Left renal cortex interstitium (tissue), 4 donors: ENCODE measurements around the gene KIF12. TPM values are rescaled to one million over a fixed set of nuclear protein-coding genes. Genes with fewer than 3 reads are reported as not detected.

ENCODE experiments used
- DNase-seq, 4 donors: peaks; one replicate each; pipeline ENCODE4 v3.0.0-alpha.2; 2013; ENCODE audit warnings: low read depth in 4 of 4, low spot score in 2 of 4, missing footprints in 1 of 4
- polyA plus RNA-seq, 4 donors: library from polyadenylated mRNA; unstranded; fragments of 120-200 nt; gene quantifications; one replicate each; pipeline ENCODE4 v1.2.1, GENCODE V29; 2013; ENCODE audit not compliant: insufficient read length in 4 of 4

The KIF12 gene
- polyA plus RNA-seq, 4 donors: 143 to 253 (median 198) TPM

- no peak for DNase-seq
Measured at GRCh38 chr9:114124138-114124537, 25.0 kb upstream of the KIF12 start.

GRCh38 chr9:114123031-114123977, 24.2 kb upstream of the KIF12 start:
- no peak for DNase-seq

- DNase-seq: no peak
Measured at GRCh38 chr9:114122136-114123027, 23.3 kb upstream of the KIF12 start.

DNA sequence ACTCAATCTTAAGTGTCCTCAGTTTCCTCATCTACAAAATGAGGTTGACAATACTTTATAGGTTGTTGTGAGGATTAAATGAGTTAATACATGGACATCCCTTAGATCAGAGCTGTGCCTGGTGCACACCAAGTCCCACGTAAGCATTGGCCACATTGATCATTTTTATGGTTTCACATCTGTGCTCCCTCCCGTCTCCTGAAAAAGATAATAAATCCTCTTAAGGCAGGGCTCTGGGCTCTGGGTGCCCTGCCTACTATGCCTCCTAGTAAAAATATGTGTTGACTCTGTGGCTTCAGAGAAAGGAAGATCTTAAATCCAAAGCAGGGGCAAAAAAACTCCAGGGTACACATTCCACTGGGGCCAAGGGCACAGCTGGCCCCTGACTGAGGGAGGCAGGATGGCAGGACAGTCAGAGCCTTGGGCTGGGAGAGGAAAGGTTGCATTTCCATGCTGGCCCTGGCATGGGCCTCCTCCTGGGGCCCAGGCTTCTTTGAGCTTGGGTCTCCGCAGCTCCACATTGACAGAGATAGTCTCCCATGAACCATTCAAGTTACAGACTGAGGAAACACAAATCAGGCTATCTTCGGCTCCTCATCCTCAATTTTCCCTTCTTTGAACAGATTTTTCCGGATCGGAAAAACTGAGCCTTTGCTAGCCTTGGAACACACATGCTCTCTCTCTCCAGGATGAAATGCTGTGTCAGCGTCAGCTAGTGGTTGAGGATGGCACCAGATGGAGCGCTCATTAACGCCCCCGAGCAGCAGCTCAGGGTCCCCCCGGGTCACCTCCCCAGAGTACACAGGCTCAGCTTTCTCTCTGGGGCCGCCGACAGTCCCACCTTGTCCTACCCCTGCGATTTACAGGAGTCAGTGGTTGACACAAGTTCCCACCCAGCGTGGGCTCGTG, 22.4 kb upstream of the KIF12 start:
- no peak for DNase-seq

GRCh38 chr9:114120192-114121014, 21.3 kb upstream of the KIF12 start:
- no peak for DNase-seq

GRCh38 chr9:114119242-114120191, 20.4 kb upstream of the KIF12 start:
- no peak for DNase-seq

DNA sequence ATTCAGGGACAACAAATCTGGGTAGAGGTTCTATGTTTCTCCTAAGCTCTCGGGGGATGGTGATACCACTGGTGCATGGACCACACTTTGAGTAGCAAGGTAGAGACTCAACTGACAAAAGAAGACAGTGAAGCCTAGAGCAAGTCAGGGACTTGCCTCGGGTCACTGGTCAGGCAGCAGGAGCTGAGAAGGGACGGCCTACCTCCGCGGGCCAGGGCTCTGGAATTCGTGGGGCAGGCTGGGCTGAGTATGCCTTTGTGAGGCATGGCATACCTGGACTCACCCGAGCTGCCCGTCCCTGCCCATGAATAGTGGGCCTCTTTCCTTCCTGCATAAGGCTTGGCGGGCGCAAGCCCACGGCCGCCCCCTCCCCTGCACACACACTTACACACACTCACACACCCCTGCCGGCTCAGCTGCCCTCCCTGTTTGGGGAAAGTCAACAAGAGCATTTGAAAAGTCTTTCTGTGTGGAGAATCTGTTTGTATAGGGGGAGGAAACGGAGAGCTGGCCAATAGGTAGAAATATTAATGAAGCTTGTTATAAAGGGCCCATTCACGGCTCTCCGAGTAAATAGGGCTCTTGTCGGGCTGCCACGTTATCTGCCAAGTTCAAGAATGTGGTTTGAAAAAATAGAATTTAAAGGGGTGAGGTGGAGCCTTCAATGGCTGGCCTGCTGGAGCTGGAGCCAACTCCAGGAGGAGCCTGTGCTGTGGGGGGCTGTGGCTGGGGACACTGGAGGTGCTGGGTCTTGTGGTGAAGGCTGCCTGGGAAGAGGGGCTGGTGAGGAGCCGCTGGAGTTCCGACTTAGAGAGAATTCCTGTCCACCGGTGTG, 19.1 kb upstream of the KIF12 start:
- DNase-seq: no peak

GRCh38 chr9:114117614-114117995, 18.5 kb upstream of the KIF12 start:
- DNase-seq: no peak

- no peak for DNase-seq
Measured at GRCh38 chr9:114116126-114116747, 17.1 kb upstream of the KIF12 start.

DNA sequence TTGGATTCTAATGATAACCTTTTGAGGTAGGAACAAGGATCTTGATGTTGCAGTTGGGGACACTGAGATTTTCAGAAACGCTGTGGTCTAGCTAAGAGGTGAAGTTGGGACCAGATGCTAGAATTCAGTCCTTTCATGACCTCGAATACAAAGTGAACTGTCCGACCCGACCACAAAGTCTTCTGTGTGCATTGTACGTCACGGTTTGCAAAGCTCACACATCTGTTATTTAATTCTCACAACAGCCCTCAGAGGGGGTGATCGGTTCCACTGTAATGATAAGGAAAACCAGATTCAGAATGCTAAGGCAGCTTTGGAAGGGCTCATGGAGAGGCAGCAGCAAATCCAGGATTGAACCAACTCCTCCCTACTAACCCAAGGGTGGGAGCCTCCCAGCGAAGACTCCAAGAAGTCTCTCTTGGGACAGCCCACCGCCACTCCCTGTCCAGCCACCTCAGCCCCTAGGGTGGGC, 16.6 kb upstream of the KIF12 start:
- DNase-seq: no peak

DNA sequence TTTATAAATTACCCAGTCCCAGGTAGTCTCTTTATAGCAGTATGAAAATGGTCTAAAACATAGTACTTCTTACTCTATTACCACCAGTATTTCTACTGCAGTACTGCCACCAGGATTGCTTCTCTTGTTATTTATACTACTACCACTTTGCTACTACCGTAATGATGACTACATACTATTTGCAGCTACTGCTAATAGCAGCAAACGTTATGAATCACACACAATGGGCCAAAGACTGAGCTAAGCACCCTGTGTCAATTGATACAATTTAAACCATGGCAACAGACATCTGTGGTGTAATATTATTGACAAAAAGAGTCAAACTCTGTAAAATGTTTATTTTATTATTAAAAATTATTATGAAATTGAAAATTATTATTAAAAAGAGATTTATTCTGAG, 15.3 kb upstream of the KIF12 start:
- DNase-seq: no peak

DNA sequence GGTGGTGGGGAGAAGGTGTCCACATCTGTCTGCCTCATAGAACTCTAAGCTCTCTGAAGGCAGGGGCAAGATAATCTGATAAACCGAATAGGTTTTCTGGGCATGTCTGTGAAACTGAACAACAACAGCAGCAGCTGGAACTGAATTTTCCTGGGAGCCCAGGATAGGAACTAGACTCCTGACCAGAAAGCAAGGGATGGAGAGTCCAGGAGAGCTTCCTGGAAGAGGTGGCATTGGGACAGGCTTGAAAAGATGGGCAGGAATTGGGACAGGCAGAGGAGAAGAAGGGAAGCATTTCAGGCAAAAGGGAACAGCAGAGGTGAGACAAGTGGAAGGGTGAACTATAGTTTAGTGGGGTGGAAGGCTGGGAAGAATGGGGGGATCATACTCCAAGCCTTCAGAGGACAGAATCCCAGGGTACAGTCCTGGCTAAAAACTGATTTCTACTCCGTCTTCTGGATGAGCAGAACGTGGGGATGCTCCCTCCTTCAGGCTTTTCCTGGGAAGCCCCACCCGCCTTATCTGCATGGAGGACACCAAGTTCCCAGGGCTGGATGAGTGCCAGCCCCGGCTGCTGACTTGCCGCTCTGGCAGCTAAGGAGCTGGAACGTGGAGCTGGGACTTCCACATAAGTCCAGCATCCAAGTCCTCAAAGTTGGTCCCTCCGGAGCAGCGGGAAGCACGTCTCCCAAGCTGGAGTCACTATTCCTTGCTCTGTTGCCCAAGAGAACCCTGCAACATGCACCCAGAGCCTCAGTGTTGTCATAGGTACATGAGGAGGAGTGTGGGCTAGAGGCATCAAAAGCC, 13.9 kb upstream of the KIF12 start:
- no peak for DNase-seq

DNA sequence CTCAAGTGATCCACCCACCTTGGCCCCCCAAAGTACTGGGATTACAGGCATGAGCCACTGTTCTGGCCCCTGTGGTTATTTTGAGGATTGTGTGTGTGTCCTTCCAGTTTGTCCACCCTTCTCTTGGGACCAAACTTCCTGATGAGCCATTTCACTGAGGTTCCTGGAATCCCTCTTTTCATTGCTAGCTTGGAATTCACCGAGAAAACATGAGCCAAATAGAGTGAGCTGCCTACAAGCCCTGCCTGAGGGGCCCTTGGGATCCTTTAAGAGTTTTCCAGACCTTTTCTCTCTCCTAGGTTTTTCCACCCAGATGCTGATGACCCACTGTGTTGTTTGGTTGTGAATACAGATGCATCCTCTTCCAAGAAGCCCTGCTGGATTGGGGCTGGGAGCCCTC, 13.2 kb upstream of the KIF12 start:
- DNase-seq: no peak

GRCh38 chr9:114110180-114110579, 11.1 kb upstream of the KIF12 start:
- no peak for DNase-seq

DNA sequence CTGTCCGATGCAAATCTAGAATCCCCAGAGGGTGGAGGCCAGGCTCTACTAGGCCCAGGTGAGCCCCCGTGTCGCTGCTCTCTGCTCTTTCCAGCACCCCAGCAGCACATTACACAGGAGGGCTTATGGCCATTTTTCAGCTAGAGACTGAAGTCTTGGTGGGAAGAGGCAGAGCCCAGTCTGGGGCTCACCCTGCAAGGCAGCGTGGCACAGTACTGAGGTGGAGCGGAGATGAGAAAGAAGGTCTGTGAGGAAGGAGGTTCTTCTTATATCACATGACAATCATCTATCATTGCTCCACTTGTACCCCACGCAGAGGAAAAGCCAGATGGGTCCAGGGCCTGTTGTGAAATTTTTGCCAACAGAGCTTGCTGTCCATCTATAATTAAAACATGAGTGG, 10.0 kb upstream of the KIF12 start:
- no peak for DNase-seq
